Left lung (tissue), 10 donors: ENCODE results near the gene STK39. TPM values are rescaled to one million over a fixed set of nuclear protein-coding genes. Genes with fewer than 3 reads are reported as not detected.

ENCODE experiments used
- ATAC-seq: fragments of 200-7000 bp; cut with Tn5 transposase; one replicate; pipeline ENCODE4 v1.9.1; 2020; ENCODE audit warnings: moderate library complexity
- DNase-seq, 4 donors: peaks; one replicate each; pipeline ENCODE4 v3.0.0-alpha.2; 2013 to 2020
- H3K27ac ChIP-seq, 2 donors: fragments of 200-600 bp; sonication (generic) in 1 of 2; one replicate each; pipeline versions ENCODE4 v1.5.0 to v1.8.0; 2020 to 2021
- H3K27me3 ChIP-seq, 2 donors: fragments of 200-600 bp; sonication (generic) in 1 of 2; one replicate each; pipeline versions ENCODE4 v1.5.0 to v1.8.0; 2020 to 2021
- H3K36me3 ChIP-seq, 2 donors: fragments of 200-600 bp; sonication (generic) in 1 of 2; one replicate each; pipeline versions ENCODE4 v1.5.0 to v1.8.0; 2020 to 2021
- H3K4me1 ChIP-seq, 2 donors: fragments of 200-600 bp; one replicate each; pipeline ENCODE4 v1.8.0; 2021
- H3K4me3 ChIP-seq, 2 donors: fragments of 200-600 bp; sonication (generic) in 1 of 2; one replicate each; pipeline versions ENCODE4 v1.5.0 to v1.8.0; 2020 to 2021; ENCODE audit warnings: mild to moderate bottlenecking in 1 of 2
- H3K9me3 ChIP-seq, 2 donors: fragments of 200-600 bp; sonication (generic) in 1 of 2; one replicate each; pipeline versions ENCODE4 v1.5.0 to v1.8.0; 2020 to 2021
- CTCF ChIP-seq, 2 donors: fragments of 200-600 bp; sonication (generic) in 1 of 2; IDR thresholded peaks; one replicate each; pipeline versions ENCODE4 v1.5.0 to v1.8.0; 2021; ENCODE audit warnings: antibody characterized with exemption in 2 of 2
- intact Hi-C, 2 donors: fragments of 100-400 bp; cut with DNase I; formaldehyde crosslinking; loops; one replicate each; pipeline versions ENCODE4 v1.11.2 to v1.14.2; 2022
- polyA plus RNA-seq, 6 donors: library from polyadenylated mRNA; unstranded; fragments of 120-200 nt; gene quantifications; one replicate each; pipeline ENCODE4 v1.2.1, GENCODE V29; 2013; ENCODE audit not compliant: insufficient read length in 6 of 6
- total RNA-seq, 2 donors: library from RNA; stranded (reverse); fragmentation: NEBNext Ultra II Directional; extraction: Animal tissue kit (Norgen Biotek cat#: 25700); gene quantifications; one replicate each; pipeline ENCODE4 v1.2.1, GENCODE V29; 2021
- donor health status: DM: no; HTN: yes; CAD: no.
- donor health status: DM: no; HTN: no; CAD: no.

STK39 gene
- total and polyA plus RNA-seq, 8 donors: 15.7 to 31.3 (median 27.0) TPM

DNA sequence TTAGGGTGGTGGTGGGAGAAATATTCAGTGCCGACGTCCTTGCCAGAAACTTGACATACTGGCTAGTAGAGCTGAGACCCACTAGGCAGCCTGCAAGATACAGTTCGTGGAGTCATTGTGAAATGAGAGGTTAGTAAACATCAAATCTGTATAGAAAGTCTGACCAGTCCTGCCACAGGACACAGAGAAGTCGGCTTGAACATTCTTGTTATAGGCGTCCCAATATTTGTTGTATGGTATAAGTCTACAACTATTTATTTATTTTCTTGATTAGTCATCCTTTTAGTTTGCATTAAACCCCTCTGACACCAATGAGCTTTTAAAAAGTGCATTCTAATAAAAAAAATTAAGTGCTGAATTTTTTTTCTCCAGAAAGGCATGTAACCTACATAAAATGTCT is 265.4 kb downstream of the STK39 start:
- ATAC-seq (no peak), DNase-seq (no peak)
- Histone ChIP-seq H3K4me1 (no peaks in the 10 kb centered on the region), H3K36me3 (peaks cover 0 to 10% of the 10 kb centered on the region in 2 donors), H3K27me3 (no peaks in the 10 kb centered on the region), H3K27ac (no peak overlapping the region), H3K9me3 (no peaks in the 10 kb centered on the region), H3K4me3 (no peak overlapping the region)
- intact Hi-C loops: no loop called here
- no peak for TF ChIP-seq CTCF (IDR thresholded peaks at IDR 0.05)

DNA sequence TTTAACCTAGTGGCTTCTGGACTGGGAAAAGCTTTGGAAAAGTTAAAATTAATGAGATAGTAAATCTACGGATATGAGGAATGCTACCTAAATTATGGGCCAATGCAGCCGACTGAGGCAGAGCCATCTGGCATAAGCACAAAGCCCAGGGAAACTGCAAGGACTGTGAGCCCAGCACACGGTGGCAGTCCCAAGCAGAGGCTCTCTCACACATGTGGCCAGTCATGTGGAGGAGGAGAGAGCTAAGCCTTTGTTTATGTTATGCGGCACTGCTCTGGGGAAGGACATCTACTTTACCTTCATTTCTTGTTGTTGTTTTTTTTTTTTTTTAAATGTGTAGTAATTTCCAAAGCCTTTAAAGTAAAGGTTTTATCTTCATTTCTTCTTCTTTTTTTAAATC is 267.0 kb downstream of the STK39 start:
- TF ChIP-seq CTCF (IDR thresholded peaks at IDR 0.05): no peak

GRCh38 chr2:167972746-167973145 is 274.6 kb downstream of the STK39 start:
- no peaks in the 10 kb centered on the region for H3K4me1 ChIP-seq
- DNase-seq: no peak
- H3K4me3 ChIP-seq: no peak overlapping the region
- H3K27ac ChIP-seq: no peak overlapping the region
- no peak for TF ChIP-seq CTCF (IDR thresholded peaks at IDR 0.05)
- no peaks in the 10 kb centered on the region for H3K27me3 ChIP-seq
- ATAC-seq: no peak
- intact Hi-C loops: no loop called here
- H3K36me3 ChIP-seq: no peaks in the 10 kb centered on the region
- H3K9me3 ChIP-seq: peaks cover 0 to 22% of the 10 kb centered on the region in 2 donors

More for the DNA sequence above, 267.0 kb downstream of the STK39 start:
- Histone ChIP-seq H3K4me1 (no peaks in the 10 kb centered on the region), H3K27ac (no peak overlapping the region), H3K27me3 (no peaks in the 10 kb centered on the region), H3K36me3 (peaks cover 0 to 10% of the 10 kb centered on the region in 2 donors), H3K9me3 (no peaks in the 10 kb centered on the region), H3K4me3 (no peak overlapping the region)
- no peak for ATAC-seq
- intact Hi-C loops: no loop called here
- DNase-seq: no peak

DNA sequence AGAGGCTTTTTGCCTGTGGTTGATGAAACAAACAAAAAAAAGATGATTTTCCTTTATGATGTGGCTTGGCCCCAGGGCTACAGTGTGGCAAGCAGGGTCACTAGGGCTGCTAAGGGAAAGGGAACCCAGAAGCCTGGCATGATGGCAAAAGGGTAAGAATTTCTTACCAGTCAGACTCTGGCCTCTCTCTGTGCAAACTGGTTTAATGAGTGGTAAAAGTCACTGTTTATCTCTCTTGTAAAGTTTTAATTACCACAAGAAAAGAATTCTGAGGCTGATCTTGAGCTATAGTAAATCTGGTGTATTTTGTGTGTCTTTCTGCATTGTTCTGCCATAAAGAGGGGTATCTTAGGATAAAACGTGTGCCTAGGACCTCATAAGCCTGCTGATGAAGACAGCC is 275.4 kb downstream of the STK39 start:
- no peak overlapping the region for H3K27ac ChIP-seq
- H3K36me3 ChIP-seq: no peaks in the 10 kb centered on the region
- intact Hi-C loops: no loop called here
- H3K4me1 ChIP-seq: no peaks in the 10 kb centered on the region
- no peak overlapping the region for H3K4me3 ChIP-seq
- ATAC-seq: no peak
- peaks cover 0 to 22% of the 10 kb centered on the region in 2 donors for H3K9me3 ChIP-seq
- no peak for TF ChIP-seq CTCF (IDR thresholded peaks at IDR 0.05)
- no peak for DNase-seq
- no peaks in the 10 kb centered on the region for H3K27me3 ChIP-seq

DNA sequence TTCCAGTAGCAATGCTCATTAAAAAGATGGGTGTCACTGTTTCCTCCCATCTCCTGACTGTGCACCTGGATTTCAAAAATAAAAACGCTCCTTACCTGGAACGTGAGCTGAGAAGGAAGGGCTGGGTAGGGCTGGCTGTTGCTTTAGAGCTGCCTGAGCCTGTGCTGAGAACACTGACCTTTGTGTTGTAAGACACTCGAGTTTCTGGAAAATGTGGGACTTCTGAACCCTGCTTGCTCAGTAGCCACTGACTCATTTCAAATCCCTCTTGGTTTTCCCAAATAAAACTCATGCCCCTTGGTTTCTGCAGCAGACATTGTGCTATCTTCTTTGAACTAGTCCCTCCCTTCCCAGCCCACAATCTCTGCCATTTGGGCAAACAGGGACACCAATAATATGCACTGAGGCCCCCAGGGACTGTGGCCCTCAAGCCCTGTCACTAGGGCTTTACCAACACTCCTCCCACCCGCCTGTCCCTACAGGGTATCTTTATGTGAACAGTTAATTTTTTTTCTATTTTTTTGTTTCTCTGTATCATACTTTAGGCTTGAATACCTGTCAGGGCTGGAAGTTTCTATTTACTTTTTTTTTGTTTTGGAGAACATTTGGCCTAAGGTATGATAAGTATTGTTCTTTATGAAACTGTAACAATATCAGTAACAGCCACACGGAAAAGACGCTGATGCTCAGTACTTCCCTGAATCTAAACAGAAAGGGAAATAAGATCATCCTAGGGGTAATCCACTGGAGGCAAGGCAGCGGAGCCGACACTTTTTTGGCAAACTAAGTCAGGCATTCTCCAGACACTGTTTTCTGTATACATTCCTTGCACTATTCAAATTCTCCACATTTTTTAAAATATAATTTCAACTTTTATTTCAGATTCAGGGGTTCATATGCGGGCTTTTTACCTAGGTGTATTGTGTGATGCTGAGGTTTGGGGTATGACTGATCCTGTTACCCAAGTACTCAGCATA is 280.2 kb downstream of the STK39 start:
- TF ChIP-seq CTCF (IDR thresholded peaks at IDR 0.05): no peak
- no peak for DNase-seq
- H3K36me3 ChIP-seq: no peaks in the 10 kb centered on the region
- no peak overlapping the region for H3K4me3 ChIP-seq
- H3K4me1 ChIP-seq: no peaks in the 10 kb centered on the region
- peaks cover 0 to 8% of the 10 kb centered on the region in 2 donors for H3K9me3 ChIP-seq
- H3K27me3 ChIP-seq: no peaks in the 10 kb centered on the region
- intact Hi-C loops: no loop called here
- ATAC-seq: no peak
- H3K27ac ChIP-seq: no peak overlapping the region
